GM18511 (cell line): ENCODE data around the gene CEP41.

Experiments used
- ATAC-seq: cut with Tn5 transposase; IDR thresholded peaks from one replicate; pipeline ENCODE4 v1.9.1; 2021; ENCODE audit warnings: mild to moderate bottlenecking, moderate library complexity; ENCODE audit not compliant: unreplicated experiment

CEP41 gene

GRCh38 chr7:130420943-130421578 lies 19.8 kb downstream of the CEP41 start:
- no peak for ATAC-seq

- no peak for ATAC-seq
Observed at GRCh38 chr7:130419658-130420057, 21.2 kb downstream of the CEP41 start.

- ATAC-seq: no peak
Observed at GRCh38 chr7:130418306-130418705, 22.5 kb downstream of the CEP41 start.

DNA sequence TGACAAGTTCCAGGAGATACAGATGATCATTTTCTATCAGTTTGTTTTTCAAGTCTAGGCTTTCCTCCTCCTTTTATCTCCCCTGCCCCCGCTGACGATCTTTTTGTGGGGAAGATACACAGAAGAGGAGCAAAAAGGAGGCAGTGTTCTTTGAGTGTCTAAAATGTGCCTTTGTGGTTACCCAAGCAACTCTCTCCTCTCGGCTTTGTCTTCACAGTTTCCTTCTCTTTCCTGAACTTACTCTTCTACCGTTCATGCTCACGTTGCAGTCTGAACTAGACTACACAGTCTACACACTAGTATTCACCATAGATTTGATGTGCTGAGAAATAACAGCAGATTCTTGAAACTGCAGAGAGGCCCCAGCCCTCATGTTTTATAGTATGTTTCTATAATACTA lies 23.6 kb downstream of the CEP41 start:
- no peak for ATAC-seq

GRCh38 chr7:130415006-130415405 lies 25.8 kb downstream of the CEP41 start:
- no peak for ATAC-seq

DNA sequence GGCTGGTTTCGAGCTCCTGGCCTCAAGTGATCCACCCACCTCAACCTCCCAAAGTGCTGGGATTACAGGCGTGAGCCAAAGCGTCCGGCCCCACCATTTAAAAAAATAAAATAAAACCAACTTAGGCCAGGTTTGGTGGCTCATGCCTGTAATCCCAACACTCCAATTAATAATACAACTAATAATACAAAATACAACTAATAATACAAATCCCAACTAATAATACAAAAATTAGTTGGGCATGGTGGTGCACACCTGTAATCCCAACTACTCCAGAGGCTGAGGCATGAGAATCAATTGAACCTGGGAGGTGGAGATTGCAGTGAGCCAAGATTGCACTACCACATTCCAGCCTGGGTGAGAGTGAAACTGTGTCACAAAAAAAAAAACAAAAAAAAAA lies 27.6 kb downstream of the CEP41 start:
- ATAC-seq: no peak

- no peak for ATAC-seq
Observed at GRCh38 chr7:130410868-130411541, 29.8 kb downstream of the CEP41 start.

DNA sequence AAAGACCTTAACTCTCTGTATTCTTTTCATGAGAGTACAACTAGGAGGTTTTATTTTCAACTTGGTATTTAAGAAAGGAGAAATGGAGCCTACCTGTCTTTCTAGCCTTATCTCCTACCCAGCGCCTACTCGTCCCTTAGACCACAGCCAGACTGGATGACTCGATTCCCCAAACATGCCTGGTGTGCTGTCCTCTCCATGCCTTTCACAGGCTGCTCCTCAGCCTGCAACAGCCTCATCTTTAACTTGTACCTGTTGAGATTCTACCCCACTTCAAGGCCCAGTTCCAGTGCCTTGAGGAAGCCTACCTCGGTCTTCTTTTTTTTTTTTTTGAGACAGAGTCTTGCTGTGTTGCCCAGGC lies 31.1 kb downstream of the CEP41 start:
- ATAC-seq: no peak

- ATAC-seq: no peak
Observed at GRCh38 chr7:130409067-130409711, 31.6 kb downstream of the CEP41 start.

- no peak for ATAC-seq
Observed at GRCh38 chr7:130405003-130405402, 35.8 kb downstream of the CEP41 start.

- no peak for ATAC-seq
Observed at GRCh38 chr7:130401578-130401977, 39.2 kb downstream of the CEP41 start.

GRCh38 chr7:130401101-130401500 lies 39.7 kb downstream of the CEP41 start:
- no peak for ATAC-seq

DNA sequence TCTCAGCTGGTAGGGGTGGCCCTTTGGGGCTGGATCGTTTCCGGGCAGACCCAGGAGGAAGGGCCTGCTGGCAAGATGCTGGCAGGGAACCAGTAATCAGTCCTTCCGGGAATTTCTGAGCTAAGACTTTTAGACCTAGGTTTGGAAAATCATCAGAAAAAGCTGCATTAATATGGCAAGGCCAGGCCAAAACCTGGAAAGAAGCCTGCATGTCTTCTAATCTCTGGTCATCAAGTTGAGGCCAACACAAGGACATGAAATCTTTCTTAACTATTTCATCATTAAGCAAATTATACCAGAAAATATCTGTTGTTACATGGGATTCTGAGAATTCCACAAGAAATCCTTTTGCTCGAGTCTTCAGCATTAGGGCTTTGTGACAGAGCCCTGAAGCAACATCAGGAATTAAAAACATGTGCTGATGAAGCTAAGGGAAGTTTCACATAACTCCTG lies 40.7 kb downstream of the CEP41 start:
- ATAC-seq: no peak

GRCh38 chr7:130398526-130399090 lies 42.2 kb downstream of the CEP41 start:
- ATAC-seq: no peak

GRCh38 chr7:130397758-130398073 lies 43.1 kb downstream of the CEP41 start:
- no peak for ATAC-seq

DNA sequence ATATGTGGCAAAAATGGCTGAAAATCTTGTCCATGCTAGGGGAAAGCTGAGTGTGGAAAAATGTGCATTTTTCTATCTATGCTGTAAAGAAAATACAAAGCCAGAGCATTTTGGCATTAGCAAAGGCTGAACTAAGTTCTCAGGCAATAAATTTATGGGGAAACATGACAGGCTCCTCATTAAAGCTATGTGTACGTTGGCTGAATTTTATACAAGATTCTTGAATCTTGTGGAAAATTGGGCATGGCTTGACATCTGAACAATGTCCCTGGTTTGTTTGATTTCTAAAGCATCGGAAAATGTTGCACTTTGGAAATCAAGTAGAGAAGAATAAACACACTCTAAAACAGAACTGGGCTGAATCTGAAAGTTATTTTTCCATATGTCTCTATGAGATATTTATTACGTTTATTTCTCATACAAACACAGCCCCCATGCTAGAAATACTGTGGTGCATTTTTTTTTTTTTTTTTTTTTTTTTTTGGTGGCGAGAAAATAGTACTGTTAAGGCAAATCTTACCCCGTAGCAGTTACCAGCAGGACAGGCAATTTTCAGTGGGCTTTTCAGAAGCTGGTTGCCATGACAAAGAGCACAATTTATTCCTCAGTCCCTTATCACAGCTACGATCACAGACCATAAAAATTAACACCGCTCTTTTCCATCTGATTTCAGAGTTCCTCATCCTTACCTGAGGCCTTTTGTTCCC lies 43.6 kb downstream of the CEP41 start:
- no peak for ATAC-seq

GRCh38 chr7:130396109-130396508 lies 44.7 kb downstream of the CEP41 start:
- ATAC-seq: no peak

DNA sequence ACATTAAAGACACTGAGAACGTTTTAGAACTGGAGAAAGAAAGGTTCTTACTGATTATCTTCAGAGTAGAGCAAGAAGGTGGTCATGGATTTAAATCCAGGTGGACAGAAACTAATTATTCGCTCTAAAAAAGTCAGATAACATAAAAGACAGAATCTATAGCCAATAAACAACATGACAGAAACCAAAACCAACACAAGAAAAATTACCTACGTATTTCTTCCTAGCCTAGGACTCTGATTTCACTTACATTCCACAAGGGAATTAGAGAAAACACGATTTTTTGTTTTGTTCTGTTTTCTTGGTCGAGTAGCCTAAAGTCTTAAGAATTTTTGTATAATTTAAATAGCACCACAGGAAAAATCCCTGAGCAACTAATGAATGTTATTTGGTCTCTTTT lies 45.4 kb downstream of the CEP41 start:
- no peak for ATAC-seq

GRCh38 chr7:130394421-130395195 lies 46.2 kb downstream of the CEP41 start:
- ATAC-seq: no peak

GRCh38 chr7:130393841-130394411 lies 46.9 kb downstream of the CEP41 start:
- ATAC-seq: no peak
